HG02973 (cell line): ENCODE data around the gene B9D2.
A peak's percentile ranks its signal among the peaks of the same experiment; 100 is the strongest.
"Not testable (repeated sequence)": the region's sequence is repeated elsewhere in the genome, so short reads cannot be mapped to it uniquely, and the experiment has no call there.

Source experiments
- ATAC-seq: cut with Tn5 transposase; IDR thresholded peaks from one replicate; pipeline ENCODE4 v1.9.1; 2021; ENCODE audit warnings: moderate library complexity; ENCODE audit not compliant: unreplicated experiment

B9D2 gene, protein sequence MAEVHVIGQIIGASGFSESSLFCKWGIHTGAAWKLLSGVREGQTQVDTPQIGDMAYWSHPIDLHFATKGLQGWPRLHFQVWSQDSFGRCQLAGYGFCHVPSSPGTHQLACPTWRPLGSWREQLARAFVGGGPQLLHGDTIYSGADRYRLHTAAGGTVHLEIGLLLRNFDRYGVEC

GRCh38 chr19:41363753-41364523, at the start of gene B9D2:
TSS of gene B9D2 (minus strand) at chr19:41364149. CDS start at chr19:41363519, 630 bp downstream.
- peak; percentile 74 for ATAC-seq

DNA sequence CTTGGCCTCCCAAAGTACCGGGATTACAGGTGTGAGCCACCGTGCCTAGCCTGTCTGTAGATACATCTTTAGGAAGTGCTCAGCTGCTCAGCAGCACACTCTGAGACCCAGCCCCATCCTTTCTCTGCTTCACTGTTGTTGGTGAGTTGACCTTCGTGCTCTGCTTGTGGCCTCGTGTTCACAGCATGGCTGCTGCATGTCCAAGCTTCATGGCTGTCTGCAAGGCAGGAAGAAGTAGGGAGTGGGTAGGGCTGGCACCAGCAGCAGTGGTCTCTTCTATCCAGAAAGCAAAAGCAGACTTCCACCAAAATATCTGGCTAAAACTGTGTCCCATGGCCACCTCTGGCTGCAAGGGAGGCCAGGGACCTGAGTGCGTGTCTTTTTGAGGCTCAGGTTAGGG, 49.0 kb upstream of the B9D2 start:
- ATAC-seq: no peak

GRCh38 chr19:41411968-41412265, 48.0 kb upstream of the B9D2 start:
- no peak for ATAC-seq

DNA sequence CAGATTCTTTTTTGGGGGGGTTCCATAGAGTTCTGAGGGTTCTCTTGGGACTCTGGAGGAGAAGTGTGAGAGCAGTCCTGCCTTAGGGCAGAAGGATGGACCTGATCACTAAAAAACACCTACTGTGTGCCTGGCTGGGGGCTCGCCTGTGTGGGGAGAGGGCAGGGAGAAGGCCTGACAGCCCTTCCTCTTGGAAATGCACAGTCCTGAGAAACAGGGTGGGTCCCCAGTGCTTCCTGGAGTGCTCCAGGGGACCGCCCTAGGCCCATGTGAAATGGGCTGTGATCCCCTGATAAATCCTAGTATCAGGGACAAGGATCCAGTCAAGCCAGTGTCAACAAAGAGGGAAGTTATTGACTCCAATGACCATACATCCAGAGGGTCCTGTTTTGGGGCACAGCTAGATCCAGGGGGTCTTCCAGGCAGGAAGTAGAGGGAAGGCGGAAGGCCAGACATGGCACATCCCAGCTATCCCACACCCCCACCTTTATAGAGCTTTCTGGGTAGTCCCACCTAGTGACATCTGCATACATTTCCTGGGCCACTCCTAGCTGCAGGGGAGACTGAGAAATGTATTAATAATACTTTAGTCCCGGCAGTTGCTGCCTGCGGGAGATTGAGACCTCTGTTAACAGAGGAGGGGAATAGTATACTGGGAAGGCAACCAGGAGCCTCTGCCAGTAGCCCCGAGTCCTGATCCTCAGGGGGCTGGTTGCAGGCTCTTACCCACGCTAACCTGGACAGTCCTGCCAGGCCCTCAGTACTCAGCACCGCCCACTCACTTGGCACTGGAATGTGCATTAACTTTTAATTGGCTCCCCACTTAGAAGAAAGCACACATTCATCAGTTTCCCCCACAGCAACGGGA, 47.4 kb upstream of the B9D2 start:
- ATAC-seq: no peak

DNA sequence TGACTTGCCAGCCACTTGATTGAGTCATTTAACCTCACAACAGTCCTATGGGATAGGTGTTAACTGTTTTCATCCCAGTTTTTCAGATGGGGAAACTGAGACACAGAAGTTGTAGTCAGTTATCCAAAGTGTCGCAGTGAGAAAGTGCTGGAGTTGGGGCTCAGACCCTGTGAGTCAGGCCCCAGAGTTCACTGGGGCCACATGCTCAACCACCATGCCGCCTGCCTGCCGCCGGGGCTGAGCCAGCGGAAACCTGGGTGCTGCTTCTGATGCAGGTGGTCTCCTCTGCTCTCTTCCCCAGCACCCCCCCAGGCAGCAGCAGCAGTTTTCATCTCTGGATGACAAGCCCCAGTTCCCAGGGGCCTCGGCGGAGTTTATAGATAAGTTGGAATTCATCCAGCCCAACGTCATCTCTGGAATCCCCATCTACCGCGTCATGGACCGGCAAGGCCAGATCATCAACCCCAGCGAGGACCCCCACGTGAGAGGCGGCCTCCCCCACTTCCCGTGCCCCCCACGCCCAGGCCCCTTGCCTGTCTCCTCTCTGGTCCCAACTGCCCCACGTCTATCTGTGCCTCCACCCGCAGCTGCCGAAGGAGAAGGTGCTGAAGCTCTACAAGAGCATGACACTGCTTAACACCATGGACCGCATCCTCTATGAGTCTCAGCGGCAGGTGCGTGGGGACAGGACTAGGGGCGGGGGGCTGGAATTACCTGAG, 46.5 kb upstream of the B9D2 start:
- ATAC-seq: no peak

GRCh38 chr19:41409288-41409687, 45.3 kb upstream of the B9D2 start:
- ATAC-seq: no peak

GRCh38 chr19:41408846-41409245, 44.9 kb upstream of the B9D2 start:
- ATAC-seq: not testable (repeated sequence)

GRCh38 chr19:41408256-41408655, 44.3 kb upstream of the B9D2 start:
- ATAC-seq: no peak

DNA sequence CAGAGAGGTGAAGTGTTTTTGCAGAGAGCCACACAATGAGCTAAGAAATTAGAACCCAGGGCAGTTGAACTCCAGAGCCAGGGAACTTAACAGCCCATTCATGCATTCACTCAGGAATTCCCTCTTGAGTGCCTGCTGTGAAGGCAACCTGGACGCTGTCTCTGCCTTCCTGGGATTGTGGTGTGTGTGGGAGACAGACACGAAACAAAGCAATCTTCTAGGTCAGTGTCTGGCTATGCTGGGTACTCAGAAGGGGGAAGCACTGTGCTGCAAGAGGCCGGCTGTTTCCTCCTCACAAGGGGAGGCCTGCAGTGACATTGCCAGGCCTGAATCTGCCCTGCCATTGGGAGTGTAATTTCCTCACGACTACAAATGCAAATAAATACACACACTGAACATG, 43.3 kb upstream of the B9D2 start:
- ATAC-seq: no peak

DNA sequence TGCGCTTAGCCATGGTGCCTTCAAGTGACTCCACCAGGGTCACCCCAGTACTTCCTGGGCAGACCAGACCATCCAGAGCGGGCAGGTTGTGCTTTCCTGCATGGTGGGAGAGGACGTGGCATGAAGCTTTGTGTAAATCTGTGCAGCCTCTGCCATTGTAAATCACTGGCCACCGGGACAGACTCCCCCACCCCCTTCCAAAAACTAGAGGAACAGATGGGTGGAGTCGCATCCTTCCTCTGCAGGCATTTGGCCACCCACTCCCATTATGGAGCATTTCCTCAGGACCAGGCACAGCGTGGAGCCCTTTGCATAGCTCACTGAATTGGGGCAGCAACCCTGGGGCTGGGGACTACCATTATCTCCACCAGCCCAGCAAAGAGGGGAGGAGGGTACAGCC, 41.8 kb upstream of the B9D2 start:
- ATAC-seq: no peak

GRCh38 chr19:41403181-41403970, 39.4 kb upstream of the B9D2 start:
- no peak for ATAC-seq

DNA sequence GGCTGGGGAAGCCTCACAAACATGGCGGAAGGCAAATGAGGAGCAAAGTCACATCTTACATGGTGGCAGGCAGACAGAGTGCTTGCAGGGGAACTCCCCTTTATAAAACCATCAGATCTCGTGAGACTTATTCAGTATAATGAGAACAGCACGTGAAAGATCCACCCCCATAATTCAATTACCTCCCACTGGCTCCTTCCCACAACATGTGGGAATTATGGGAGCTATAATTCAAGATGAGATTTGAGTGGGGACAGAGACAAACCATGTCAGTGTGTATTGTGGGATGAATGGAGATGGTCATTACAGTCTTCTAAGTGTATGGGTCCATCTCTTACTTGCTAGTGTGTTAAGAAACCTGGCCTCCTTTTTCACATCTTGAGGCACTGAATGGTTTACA, 38.1 kb upstream of the B9D2 start:
- no peak for ATAC-seq

DNA sequence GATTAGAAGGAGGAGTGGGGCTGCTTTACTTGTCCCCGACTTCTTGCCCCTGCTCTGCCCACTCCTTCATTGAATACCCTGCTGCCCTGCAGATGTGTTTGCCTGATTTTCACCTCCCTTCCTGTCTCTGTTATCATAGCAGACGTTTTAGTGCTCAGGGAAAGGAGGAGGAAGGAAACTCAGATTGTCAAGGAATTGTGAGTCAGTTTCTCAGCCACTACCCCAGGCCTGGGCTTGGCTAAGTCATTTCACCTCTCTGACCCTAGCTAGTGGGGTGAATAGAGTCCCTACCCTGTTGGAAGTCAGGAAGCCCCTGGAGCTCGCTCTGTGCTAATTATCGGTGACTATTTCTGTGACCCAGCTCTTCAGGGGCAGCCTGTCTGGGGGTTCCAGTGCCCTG, 37.5 kb upstream of the B9D2 start:
- ATAC-seq: no peak

GRCh38 chr19:41399525-41399924, 35.6 kb upstream of the B9D2 start:
- no peak for ATAC-seq

GRCh38 chr19:41399091-41399490, 35.1 kb upstream of the B9D2 start:
- no peak for ATAC-seq

DNA sequence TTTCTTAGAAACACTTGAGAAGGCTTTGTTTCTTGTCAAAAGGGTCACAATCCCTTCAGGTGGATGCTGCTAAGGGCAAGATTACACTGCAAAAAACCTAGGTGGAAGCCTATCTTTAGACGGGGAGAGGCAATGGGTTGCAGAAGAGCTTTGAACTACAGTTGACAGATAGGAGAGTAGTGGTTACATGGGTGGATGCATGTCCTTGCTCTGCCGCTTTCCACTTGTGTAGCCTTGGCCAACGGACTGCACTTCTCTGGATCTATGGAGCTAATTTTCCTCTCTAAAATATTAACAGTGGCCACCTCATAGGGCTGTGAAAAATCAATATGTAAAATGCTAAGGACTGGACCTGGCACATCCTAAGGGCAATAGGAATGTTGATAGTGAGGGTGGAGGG, 34.6 kb upstream of the B9D2 start:
- no peak for ATAC-seq

GRCh38 chr19:41398050-41398418, 34.1 kb upstream of the B9D2 start:
- no peak for ATAC-seq

- ATAC-seq: peak; percentile 81
Measured at GRCh38 chr19:41397086-41398049, 33.4 kb upstream of the B9D2 start, which contains the start of the genes BCKDHA and EXOSC5. TSS of gene BCKDHA (plus strand) at chr19:41397818. CDS start at chr19:41397828, 10 bp downstream. TSS of gene EXOSC5 (minus strand) at chr19:41397359. CDS start at chr19:41397328, 31 bp downstream.

GRCh38 chr19:41395355-41395754, 31.4 kb upstream of the B9D2 start:
- no peak for ATAC-seq
